HG02571 (cell line): ENCODE measurements around the gene MSRB3.
"Not testable (repeated sequence)": the region's sequence is repeated elsewhere in the genome, so short reads cannot be mapped to it uniquely, and the experiment has no call there.

Experiments used
- ATAC-seq: cut with Tn5 transposase; IDR thresholded peaks from one replicate; pipeline ENCODE4 v1.9.1; 2021; ENCODE audit warnings: mild to moderate bottlenecking, moderate library complexity; ENCODE audit not compliant: unreplicated experiment

Gene MSRB3

GRCh38 chr12:65285532-65285931 lies 7.0 kb downstream of the MSRB3 start:
- ATAC-seq: not testable (repeated sequence)

- ATAC-seq: no peak
These were observed 8.9 kb downstream of the MSRB3 start for GRCh38 chr12:65287426-65287825.

GRCh38 chr12:65292241-65292640 lies 13.8 kb downstream of the MSRB3 start:
- no peak for ATAC-seq

- no peak for ATAC-seq
These were observed 15.3 kb downstream of the MSRB3 start for GRCh38 chr12:65293735-65294134.

- no peak for ATAC-seq
These were observed 16.3 kb downstream of the MSRB3 start for GRCh38 chr12:65294641-65295262.

GRCh38 chr12:65296508-65297265 lies 18.2 kb downstream of the MSRB3 start:
- no peak for ATAC-seq

- ATAC-seq: no peak
These were observed 21.6 kb downstream of the MSRB3 start for GRCh38 chr12:65300097-65300496.

- no peak for ATAC-seq
These were observed 22.3 kb downstream of the MSRB3 start for GRCh38 chr12:65300679-65301349.

GRCh38 chr12:65302891-65303290 lies 24.4 kb downstream of the MSRB3 start:
- no peak for ATAC-seq

GRCh38 chr12:65305346-65305950 lies 27.0 kb downstream of the MSRB3 start:
- no peak for ATAC-seq

GRCh38 chr12:65306366-65307168 lies 28.1 kb downstream of the MSRB3 start:
- ATAC-seq: no peak

GRCh38 chr12:65307169-65307501 lies 28.7 kb downstream of the MSRB3 start:
- ATAC-seq: no peak

GRCh38 chr12:65308006-65308405 lies 29.5 kb downstream of the MSRB3 start:
- no peak for ATAC-seq

- ATAC-seq: no peak
These were observed 30.2 kb downstream of the MSRB3 start for GRCh38 chr12:65308601-65309071.

GRCh38 chr12:65311260-65311659 lies 32.8 kb downstream of the MSRB3 start:
- ATAC-seq: no peak

- no peak for ATAC-seq
These were observed 35.3 kb downstream of the MSRB3 start for GRCh38 chr12:65313719-65314317.

GRCh38 chr12:65315238-65315637 lies 36.8 kb downstream of the MSRB3 start:
- not testable (repeated sequence) for ATAC-seq

GRCh38 chr12:65318186-65318685 lies 39.8 kb downstream of the MSRB3 start:
- ATAC-seq: no peak

GRCh38 chr12:65319688-65320200 lies 41.3 kb downstream of the MSRB3 start:
- no peak for ATAC-seq

- ATAC-seq: no peak
These were observed 44.6 kb downstream of the MSRB3 start for GRCh38 chr12:65323070-65323469.
